Neural progenitor cell (in vitro differentiated cells): ENCODE results near the gene GLIS1.

Experiments
- CTCF ChIP-seq: fragments of 200-600 bp; sonication (generic); IDR thresholded peaks from 2 replicates; pipeline ENCODE4 v1.5.1; 2017; ENCODE audit warnings: antibody characterized with exemption, mild to moderate bottlenecking
- EZH2 ChIP-seq: fragments of 200-600 bp; sonication (generic); IDR thresholded peaks from 2 replicates; pipeline ENCODE4 v1.6.1; 2017; ENCODE audit warnings: antibody characterized with exemption, mild to moderate bottlenecking, moderate library complexity
- EZH2phosphoT487 ChIP-seq: fragments of 200-600 bp; sonication (generic); IDR thresholded peaks from 2 replicates; pipeline ENCODE4 v1.6.1; 2017; ENCODE audit warnings: antibody characterized with exemption

- TF ChIP-seq CTCF (no peak), EZH2phosphoT487 (no peak), EZH2 (no peak)
Measured at GRCh38 chr1:53460211-53460634, 278.7 kb downstream of the GLIS1 start.
